GM18951 (cell line): ENCODE data around the gene IDI1.
A peak's percentile ranks its signal among the peaks of the same experiment; 100 is the strongest.
"Not testable (repeated sequence)": the region's sequence is repeated elsewhere in the genome, so short reads cannot be mapped to it uniquely, and the experiment has no call there.

Experiments
- POLR2A ChIP-seq: IDR thresholded peaks from 4 replicates; pipeline ENCODE4 v1.6.1; 2011; ENCODE audit warnings: mild to moderate bottlenecking; ENCODE audit not compliant: insufficient read length, insufficient read depth; ENCODE audit errors: extremely low read depth
- in situ Hi-C: fragments of 300-500 bp; cut with MboI; formaldehyde crosslinking; loops from one replicate; pipeline ENCODE4 v1.12.0; 2022; ENCODE audit warnings: low sequenced_read_pairs, mixed read lengths, inconsistent platforms; ENCODE audit not compliant: unreplicated experiment

The IDI1 gene

GRCh38 chr10:1057106-1057657 is 8.3 kb upstream of the IDI1 start:
- in situ Hi-C loops = no loop called here
- no peak for TF ChIP-seq POLR2A

- in situ Hi-C loops = no loop called here
- TF ChIP-seq POLR2A = peak; percentile 77
Observed at GRCh38 chr10:1056326-1057105, 7.6 kb upstream of the IDI1 start, which contains the start of gene WDR37. Gene WDR37, plus strand, starts transcription at chr10:1056385. Its CDS starts 15,771 bp downstream, at chr10:1072156.

GRCh38 chr10:1054684-1055083 is 5.8 kb upstream of the IDI1 start:
- in situ Hi-C loops = no loop called here
- TF ChIP-seq POLR2A = no peak

GRCh38 chr10:1050554-1050953 is 1.6 kb upstream of the IDI1 start:
- in situ Hi-C loops = no loop called here
- TF ChIP-seq POLR2A = no peak

GRCh38 chr10:1050145-1050544 is 1.2 kb upstream of the IDI1 start:
- in situ Hi-C loops = no loop called here
- no peak for TF ChIP-seq POLR2A

- TF ChIP-seq POLR2A = no peak
Observed at GRCh38 chr10:1049425-1049958, 573 bp upstream of the IDI1 start.

GRCh38 chr10:1048349-1048731 is 579 bp downstream of the IDI1 start:
- in situ Hi-C loops = no loop called here
- no peak for TF ChIP-seq POLR2A

More at GRCh38 chr10:1049425-1049958, 573 bp upstream of the IDI1 start:
- in situ Hi-C loops = no loop called here

GRCh38 chr10:1047937-1048336 is 982 bp downstream of the IDI1 start:
- in situ Hi-C loops = no loop called here
- TF ChIP-seq POLR2A = no peak

GRCh38 chr10:1045415-1045814 is 3.5 kb downstream of the IDI1 start:
- TF ChIP-seq POLR2A = no peak
- in situ Hi-C loops = no loop called here

- no peak for TF ChIP-seq POLR2A
- in situ Hi-C loops = no loop called here
Observed at GRCh38 chr10:1044964-1045363, 4.0 kb downstream of the IDI1 start.

GRCh38 chr10:1044146-1044545 is 4.8 kb downstream of the IDI1 start:
- in situ Hi-C loops = no loop called here
- TF ChIP-seq POLR2A = no peak

GRCh38 chr10:1043532-1043995 is 5.4 kb downstream of the IDI1 start:
- TF ChIP-seq POLR2A = peak; percentile 25
- in situ Hi-C loops = no loop called here

- no peak for TF ChIP-seq POLR2A
- in situ Hi-C loops = no loop called here
Observed at GRCh38 chr10:1041514-1041913, 7.4 kb downstream of the IDI1 start.

GRCh38 chr10:1040133-1040532 is 8.8 kb downstream of the IDI1 start:
- in situ Hi-C loops = no loop called here
- TF ChIP-seq POLR2A = no peak

- in situ Hi-C loops = not testable (repeated sequence)
Observed at GRCh38 chr10:1038769-1039168, 10.2 kb downstream of the IDI1 start.
